Adrenal gland (tissue), 12 donors: ENCODE measurements around the gene TEKT1. TPM values are rescaled to one million over a fixed set of nuclear protein-coding genes. Genes with fewer than 3 reads are reported as not detected.
A peak's percentile ranks its signal among the peaks of the same experiment; 100 is the strongest.

Experiments used
- DNase-seq, 7 donors: peaks; one replicate each; pipeline ENCODE4 v3.0.0-alpha.2; 2019 to 2020
- H3K27ac ChIP-seq, 5 donors: fragments of 200-600 bp; sonication (generic) in 4 of 5; 1 replicate in 3 of 5; 2 replicates in 2 of 5; pipeline versions ENCODE4 v1.5.1 to v1.8.0; 2016 to 2020; ENCODE audit warnings: mild to moderate bottlenecking in 1 of 5
- H3K27me3 ChIP-seq: fragments of 200-600 bp; 2 replicates; pipeline ENCODE4 v1.8.0; 2021
- H3K36me3 ChIP-seq, 2 donors: fragments of 200-600 bp; replicated peaks in 1 of 2; 1 replicate in 1 of 2; 2 replicates in 1 of 2; pipeline versions ENCODE4 v1.5.1 to v1.8.0; 2018 to 2022
- H3K4me1 ChIP-seq, 2 donors: fragments of 200-600 bp; replicated peaks in 1 of 2; 1 replicate in 1 of 2; 2 replicates in 1 of 2; pipeline versions ENCODE4 v1.5.1 to v1.8.0; 2018 to 2021
- H3K4me3 ChIP-seq, 4 donors: fragments of 200-600 bp; sonication (generic) in 3 of 4; one replicate each; pipeline ENCODE4 v1.5.1; 2016 to 2018
- H3K9me3 ChIP-seq, 3 donors: fragments of 200-600 bp; sonication (generic) in 1 of 3; replicated peaks in 1 of 3; 1 replicate in 2 of 3; 2 replicates in 1 of 3; pipeline versions ENCODE4 v1.5.1 to v1.8.0; 2016 to 2021
- CTCF ChIP-seq, 6 experiments: fragments of 450-650 bp in 4 of 6; fragments of 200-600 bp in 2 of 6; sonication (generic) in 1 of 6; IDR thresholded peaks; 1 replicate in 5 of 6; 2 replicates in 1 of 6; pipeline versions ENCODE4 v1.5.1 to v1.8.0; 2016 to 2021; ENCODE audit warnings: antibody characterized with exemption in 6 of 6, mild to moderate bottlenecking in 2 of 6, moderate library complexity in 1 of 6
- POLR2A ChIP-seq, 2 donors: fragments of 450-650 bp; IDR thresholded peaks; one replicate each; pipeline ENCODE4 v1.6.1; 2017; ENCODE audit warnings: antibody characterized with exemption in 2 of 2, mild to moderate bottlenecking in 2 of 2, moderate library complexity in 1 of 2
- WGBS, 4 donors: extraction: QIAGEN DNeasy Blood & Tissue Kit in 2 of 4; methylation state at CpG; one replicate each; pipeline versions ENCODE4 v1.1.5 to v1.1.7; 2013 to 2017; 5-methylcytosine and 5-hydroxymethylcytosine counted together
- intact Hi-C, 2 donors: fragments of 100-400 bp; cut with DNase I; formaldehyde crosslinking; loops; one replicate each; pipeline versions ENCODE4 v1.14.1 to v1.15.0; 2022 to 2023
- polyA plus RNA-seq, 3 donors: library from polyadenylated mRNA; stranded (reverse); fragments of 200-250 nt in 2 of 3; fragments of 350-450 nt in 1 of 3; fragmentation: Illumina TruSeq in 1 of 3; extraction: RNeasy Lipid Tissue Mini Kit (QIAGEN cat#74804) in 1 of 3; gene quantifications; one replicate each; pipeline ENCODE4 v1.2.3, GENCODE V29; 2013 to 2014
- small RNA-seq, 2 donors: library from RNA; depleted of rRNA; stranded (forward); fragments of <200 nt; gene quantifications; one replicate each; pipeline ENCODE3, GENCODE V24; 2016
- total RNA-seq, 9 donors: library from RNA; depleted of rRNA in 4 of 9; stranded (reverse); fragments of >200 nt in 4 of 9; fragments of 120-200 nt in 1 of 9; fragmentation: NEBNext Ultra II Directional in 1 of 9; extraction: Animal tissue kit (Norgen Biotek cat#: 25700) in 1 of 9; gene quantifications; one replicate each; pipeline versions ENCODE4 v1.1.0 to v1.2.4, GENCODE V29; 2013 to 2023
- donor health status: healthy with polysubstance abuse.
- donor health status: Bipolar disorder and iron deficiency.
- donor health status: DM: yes; HTN: yes; CAD: no.
- donor health status: DM: no; HTN: no; CAD: no.
- donor health status: DM: no; HTN: no; CAD: no.
- donor health status: DM: yes; HTN: yes; CAD: no.

Gene TEKT1
- total and polyA plus RNA-seq, 12 donors = 0.06 to 0.55 (median 0.16) TPM; not detected in 8

GRCh38 chr17:6753006-6753445 is 78.5 kb downstream of the TEKT1 start:
- Histone ChIP-seq H3K4me1 (peaks cover 25 to 48% of the 10 kb centered on the region in 2 donors), H3K27me3 (no peaks in the 10 kb centered on the region), H3K9me3 (no peaks in the 10 kb centered on the region), H3K27ac (peak overlapping the region; percentile 33 to 94 (median 68)), H3K4me3 (no peak overlapping the region), H3K36me3 (no peaks in the 10 kb centered on the region)
- intact Hi-C loops = no loop called here
- DNase-seq = peak; percentile 48 to 86 (median 70)
- TF ChIP-seq CTCF (IDR thresholded peaks at IDR 0.05) (no peak), POLR2A (IDR thresholded peaks at IDR 0.05) (no peak)
- 11 to 19% (median 15%) methylated on average over 9 of the region's 9 CpGs for whole genome bisulfite sequencing, 4 donors

DNA sequence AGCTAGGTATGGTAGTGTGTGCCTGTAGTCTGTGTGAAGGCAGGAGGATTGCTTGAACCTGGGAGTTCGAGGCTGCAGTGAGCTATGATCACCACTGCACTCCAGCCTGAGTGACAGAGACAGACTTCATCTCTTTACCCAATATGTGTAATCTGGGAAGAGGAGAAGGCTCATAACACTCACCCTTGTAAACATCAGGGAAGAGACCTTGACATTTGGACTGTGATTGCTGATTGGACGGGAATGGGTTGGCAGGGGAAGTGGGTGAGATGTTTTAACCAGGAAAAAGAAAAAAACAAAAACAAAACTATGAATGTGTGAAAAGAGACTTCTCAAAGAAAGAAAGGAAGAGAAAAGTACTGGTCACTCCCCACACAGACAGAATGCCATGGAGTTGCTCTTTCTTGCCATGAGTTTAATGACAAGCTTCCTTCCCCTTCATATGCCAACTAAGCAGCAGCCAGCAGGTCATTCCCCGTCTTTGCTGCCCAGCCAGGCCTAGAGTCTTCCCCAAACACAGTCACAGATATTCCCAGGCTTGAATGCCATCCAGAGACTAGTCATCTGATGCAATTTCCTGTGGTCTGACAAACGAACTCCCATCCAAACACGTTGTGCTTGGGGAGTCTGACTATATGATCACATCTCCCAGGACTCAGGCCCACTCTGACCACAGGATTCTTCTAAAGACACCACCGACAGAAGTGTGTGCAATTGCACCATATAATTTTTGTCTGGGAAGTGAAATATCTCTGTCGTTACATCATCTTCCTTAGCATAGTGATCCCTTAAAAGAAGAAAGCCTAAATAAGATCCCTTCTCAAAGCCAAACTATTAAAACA is 79.2 kb downstream of the TEKT1 start:
- Histone ChIP-seq H3K9me3 (no peaks in the 10 kb centered on the region), H3K4me3 (no peak overlapping the region), H3K27ac (peak overlapping the region; percentile 33 to 94 (median 68)), H3K27me3 (no peaks in the 10 kb centered on the region), H3K4me1 (peaks cover 25 to 46% of the 10 kb centered on the region in 2 donors), H3K36me3 (no peaks in the 10 kb centered on the region)
- intact Hi-C loops = no loop called here
- 24 to 30% (median 26%) methylated on average over 7 of the region's 7 CpGs for whole genome bisulfite sequencing, 4 donors
- peak in 1 of 6 experiments; percentile 11 for TF ChIP-seq CTCF (IDR thresholded peaks at IDR 0.05)
- TF ChIP-seq POLR2A (IDR thresholded peaks at IDR 0.05) = no peak
- DNase-seq = peak; percentile 34 to 74 (median 67)

DNA sequence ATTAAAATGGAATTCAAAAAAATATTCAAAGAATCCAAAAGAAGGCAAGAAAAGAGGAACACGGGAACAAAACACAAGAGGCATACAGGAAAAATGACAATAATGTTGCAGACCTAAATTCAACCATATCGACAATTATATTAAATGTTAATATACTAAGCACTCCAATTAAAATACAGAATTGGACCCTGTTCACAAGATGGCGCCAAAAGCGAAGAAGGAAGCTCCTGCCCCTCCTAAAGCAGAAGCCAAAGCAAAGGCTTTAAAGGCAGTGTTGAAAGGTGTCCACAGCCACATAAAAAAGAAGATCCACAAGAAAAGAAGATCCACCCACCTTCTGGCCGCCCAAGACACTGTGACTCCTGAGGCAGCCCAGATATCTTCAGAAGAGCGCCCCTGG is 82.0 kb downstream of the TEKT1 start:
- Histone ChIP-seq H3K36me3 (no peaks in the 10 kb centered on the region), H3K4me3 (no peak overlapping the region), H3K4me1 (peaks cover 21 to 23% of the 10 kb centered on the region in 2 donors), H3K9me3 (no peaks in the 10 kb centered on the region), H3K27ac (no peak overlapping the region), H3K27me3 (no peaks in the 10 kb centered on the region)
- DNase-seq = no peak
- intact Hi-C loops = no loop called here
- WGBS, 4 donors = 86 to 93% (median 92%) methylated on average over 6 of the region's 6 CpGs
- TF ChIP-seq POLR2A (IDR thresholded peaks at IDR 0.05) = no peak
- TF ChIP-seq CTCF (IDR thresholded peaks at IDR 0.05) = no peak

- Histone ChIP-seq H3K4me1 (peaks cover 21% of the 10 kb centered on the region in 2 donors), H3K27me3 (no peaks in the 10 kb centered on the region), H3K36me3 (no peaks in the 10 kb centered on the region), H3K9me3 (no peaks in the 10 kb centered on the region), H3K4me3 (no peak overlapping the region), H3K27ac (no peak overlapping the region)
- intact Hi-C loops = no loop called here
- DNase-seq = no peak
- TF ChIP-seq CTCF (IDR thresholded peaks at IDR 0.05) = no peak
- TF ChIP-seq POLR2A (IDR thresholded peaks at IDR 0.05) = no peak
Measured at GRCh38 chr17:6748617-6749016, 82.9 kb downstream of the TEKT1 start.

Small RNAs within 50 kb of the gene (small RNA-seq; reads per million reads assigned to genes)
- gene AC004706.2 = 0 reads per million in 2 donors

Other genes with a start within 250 kb of the TEKT1 start
- 10 to 100 TPM in 8 of 9 donors, 1 to 10 TPM in 1; 5.1 to 21.8 (median 13.2) TPM for gene KIAA0753, start 191.0 kb downstream of the TEKT1 start, total RNA-seq
- gene KIAA0753, start 191.0 kb downstream of the TEKT1 start, polyA plus RNA-seq = 10 to 100 TPM in 2 of 3 donors, 1 to 10 TPM in 1; 8.4 to 13.3 (median 12.8) TPM
- gene TXNDC17, start 190.7 kb downstream of the TEKT1 start, total RNA-seq = 100 to 1,000 TPM in 6 of 9 donors, 10 to 100 TPM in 3; 64.6 to 224 (median 142) TPM
- 100 to 1,000 TPM; 114 to 223 (median 122) TPM for gene TXNDC17, start 190.7 kb downstream of the TEKT1 start, polyA plus RNA-seq
- gene MED31, start 180.1 kb downstream of the TEKT1 start, total RNA-seq = 10 to 100 TPM in 7 of 9 donors, 1 to 10 TPM in 2; 8.0 to 69.1 (median 24.9) TPM
- 10 to 100 TPM; 17.5 to 57.3 (median 19.0) TPM for gene MED31, start 180.1 kb downstream of the TEKT1 start, polyA plus RNA-seq
- 1 to 10 TPM in 7 of 9 donors, under 1 TPM in 2; 0.87 to 2.8 (median 2.1) TPM for gene C17orf100, start 180.0 kb downstream of the TEKT1 start, total RNA-seq
- gene C17orf100, start 180.0 kb downstream of the TEKT1 start, polyA plus RNA-seq = 1 to 10 TPM; 1.7 to 3.6 (median 2.9) TPM
- gene SLC13A5, start 118.4 kb downstream of the TEKT1 start, total RNA-seq = 1 to 10 TPM in 7 of 9 donors, not detected in 2; 1.6 to 7.2 (median 5.3) TPM
- gene SLC13A5, start 118.4 kb downstream of the TEKT1 start, polyA plus RNA-seq = 1 to 10 TPM in 2 of 3 donors, under 1 TPM in 1; 0.97 to 2.9 (median 2.3) TPM
- gene XAF1, start 75.7 kb downstream of the TEKT1 start, total RNA-seq = 10 to 100 TPM; 12.7 to 45.4 (median 18.3) TPM
- gene XAF1, start 75.7 kb downstream of the TEKT1 start, polyA plus RNA-seq = 10 to 100 TPM; 22.3 to 73.4 (median 30.1) TPM
- under 1 TPM in 3 of 9 donors, not detected in 6; 0.14 to 0.35 (median 0.19) TPM for gene FBXO39, start 55.5 kb downstream of the TEKT1 start, total RNA-seq
- under 1 TPM in 1 of 3 donors, not detected in 2; 0.48 TPM for gene FBXO39, start 55.5 kb downstream of the TEKT1 start, polyA plus RNA-seq
- gene ALOX12, start 164.3 kb upstream of the TEKT1 start, total RNA-seq = under 1 TPM in 2 of 9 donors, not detected in 7; 0.23 to 0.39 TPM
- gene ALOX12, start 164.3 kb upstream of the TEKT1 start, polyA plus RNA-seq = under 1 TPM in 1 of 3 donors, not detected in 2; 0.16 TPM
- gene RNASEK, start 180.9 kb upstream of the TEKT1 start, total RNA-seq = 100 to 1,000 TPM; 206 to 799 (median 538) TPM
- gene RNASEK, start 180.9 kb upstream of the TEKT1 start, polyA plus RNA-seq = 100 to 1,000 TPM; 363 to 770 (median 435) TPM
- gene BCL6B, start 191.3 kb upstream of the TEKT1 start, total RNA-seq = 10 to 100 TPM in 3 of 9 donors, 1 to 10 TPM in 6; 2.9 to 17.0 (median 8.5) TPM
- gene BCL6B, start 191.3 kb upstream of the TEKT1 start, polyA plus RNA-seq = 10 to 100 TPM in 1 of 3 donors, 1 to 10 TPM in 2; 3.2 to 14.2 (median 9.3) TPM
- gene SLC16A13, start 204.3 kb upstream of the TEKT1 start, total RNA-seq = 1 to 10 TPM in 8 of 9 donors, under 1 TPM in 1; 0.97 to 3.2 (median 2.3) TPM
- gene SLC16A13, start 204.3 kb upstream of the TEKT1 start, polyA plus RNA-seq = 1 to 10 TPM in 2 of 3 donors, under 1 TPM in 1; 0.84 to 3.1 (median 1.3) TPM
- gene SLC16A11, start 212.4 kb upstream of the TEKT1 start, total RNA-seq = 1 to 10 TPM in 2 of 9 donors, under 1 TPM in 5, not detected in 2; 0.18 to 1.1 (median 0.55) TPM
- 1 to 10 TPM in 2 of 3 donors, not detected in 1; 1.1 to 3.0 TPM for gene SLC16A11, start 212.4 kb upstream of the TEKT1 start, polyA plus RNA-seq
- 10 to 100 TPM in 1 of 9 donors, 1 to 10 TPM in 7, under 1 TPM in 1; 0.83 to 14.1 (median 5.3) TPM for gene CLEC10A, start 248.5 kb upstream of the TEKT1 start, total RNA-seq
- gene CLEC10A, start 248.5 kb upstream of the TEKT1 start, polyA plus RNA-seq = 1 to 10 TPM; 3.1 to 6.5 (median 4.2) TPM